ENCODE data around the gene HSF2. TPM values are rescaled to one million over a fixed set of nuclear protein-coding genes. Genes with fewer than 3 reads are reported as not detected.

The HSF2 gene
- total and polyA plus RNA-seq, 10 of the 15 experiments (the other 5 are each of a cell fraction or from before 2014, with no cell fraction given), result 9.5 to 38.3 (median 16.8) TPM

GRCh38 chr6:122416825-122417224 is 17.4 kb downstream of the HSF2 start:
- ChIA-PET SMC1A (ENCODE audit: uncharacterized antibody, unreplicated experiment) (interaction anchor here (1.2 to 1.4 kb wide), 3 partner anchors 9 to 25 kb away, joined by 3 to 4 read pairs (median 3); no protein-coding TSS in a partner anchor), RAD21 (ENCODE audit: unreplicated experiment) (interaction anchor here (0.6 kb wide), 1 partner anchor 27 kb away, joined by 3 read pairs; no protein-coding TSS in a partner anchor), POLR2A (no interaction called here), CTCF (no interaction called here)
- Histone ChIP-seq H2AFZ (ENCODE audit: control insufficient read depth, low read depth, low read length) (no peak overlapping the region), H3K4me3 (no peak overlapping the region), H3K4me2 (ENCODE audit: control insufficient read depth, insufficient read depth) (no peak overlapping the region), H3K27me3 (replicated peaks in 1 of 2; ENCODE audit: control insufficient read depth in 2 of 2, insufficient read depth in 2 of 2, low read length in 1 of 2) (no peaks in the 10 kb centered on the region), H3K36me3 (ENCODE audit: control insufficient read depth in 2 of 2, insufficient read depth in 2 of 2, low read length in 1 of 2) (no peaks in the 10 kb centered on the region; a peak in 1 of 4 replicates), H3K4me1 (ENCODE audit: control insufficient read depth, insufficient read depth, low read length) (no peaks in the 10 kb centered on the region), H3K27ac (ENCODE audit: control insufficient read depth, insufficient read depth) (no peak overlapping the region), H3K79me2 (ENCODE audit: control insufficient read depth, insufficient read depth, low read length) (no peaks in the 10 kb centered on the region), H4K20me1 (ENCODE audit: control insufficient read depth, insufficient read depth) (no peaks in the 10 kb centered on the region), H3K9me3 (replicated peaks; ENCODE audit: control insufficient read depth, insufficient read depth, low read length) (no peaks in the 10 kb centered on the region), H3K9ac (ENCODE audit: control insufficient read depth, insufficient read depth, low read length) (no peak overlapping the region)
- 96% methylated on average over 1 of the region's 1 CpG for WGBS (ENCODE audit: insufficient coverage, insufficient replicate concordance, low lambda C conversion rate, missing lambda C conversion rate)
- FAIRE-seq (no peak), ATAC-seq (no peak), DNase-seq (ENCODE audit: low read depth, low spot score) (no peak)
- TF ChIP-seq RELA (IDR thresholded peaks at IDR 0.05; ENCODE audit: borderline replicate concordance, partially characterized antibody) (no peak), CHD4 (IDR thresholded peaks at IDR 0.05) (no peak), IRF3 (IDR thresholded peaks at IDR 0.05) (no peak), BCL11A (IDR thresholded peaks at IDR 0.05; ENCODE audit: low read depth, low read length) (no peak), BACH1 (IDR thresholded peaks at IDR 0.05; ENCODE audit: borderline replicate concordance) (no peak), SMAD5 (IDR thresholded peaks at IDR 0.05; ENCODE audit: low read depth) (no peak), PBX3 (IDR thresholded peaks at IDR 0.05; ENCODE audit: insufficient replicate concordance, low read depth, low read length) (no peak), ZNF24 (IDR thresholded peaks at IDR 0.05) (no peak), NR2F1 (conservative IDR thresholded peaks at IDR 0.05) (no peak), CTCF (IDR thresholded peaks at IDR 0.05 in 2 of 3, conservative IDR thresholded peaks at IDR 0.05 in 1 of 3; ENCODE audit: control insufficient read depth in 2 of 3, extremely low read depth in 1 of 3, insufficient read depth in 1 of 3, low read depth in 3 of 3, low read length in 3 of 3) (no peak), BHLHE40 (IDR thresholded peaks at IDR 0.05; ENCODE audit: borderline replicate concordance in 1 of 2, low read depth in 2 of 2, low read length in 1 of 2) (no peak), ZNF384 (IDR thresholded peaks at IDR 0.05; ENCODE audit: borderline replicate concordance, low read depth, low read length) (no peak), EZH2 (IDR thresholded peaks at IDR 0.05; ENCODE audit: borderline replicate concordance, control insufficient read depth, low read depth, low read length) (no peak), WRNIP1 (IDR thresholded peaks at IDR 0.05; ENCODE audit: borderline replicate concordance, low read depth, low read length) (no peak), RFX5 (IDR thresholded peaks at IDR 0.05; ENCODE audit: low read depth, low read length) (no peak)
- TF ChIP-seq, protein P1, sequence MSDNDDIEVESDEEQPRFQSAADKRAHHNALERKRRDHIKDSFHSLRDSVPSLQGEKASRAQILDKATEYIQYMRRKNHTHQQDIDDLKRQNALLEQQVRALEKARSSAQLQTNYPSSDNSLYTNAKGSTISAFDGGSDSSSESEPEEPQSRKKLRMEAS (IDR thresholded peaks at IDR 0.05; ENCODE audit: low read depth, low read length), result no peak
- intact Hi-C loops (cut with micrococcal nuclease; ENCODE audit: unreplicated experiment) (no loop called here), in situ Hi-C loops (cut with MboI) (no loop called here)
- BruUV-seq (replicated peaks), result no TSS peak
